K562 (cell line): Measurements from ENCODE around the gene CACNA1I. TPM values are rescaled to one million over a fixed set of nuclear protein-coding genes. Genes with fewer than 3 reads are reported as not detected.

Experiments
- ARID1B ChIP-seq: fragments of 450-650 bp; IDR thresholded peaks from 2 replicates; pipeline ENCODE4 v1.6.1; 2016; ENCODE audit warnings: antibody characterized with exemption, mild to moderate bottlenecking, inconsistent platforms
- ATF1 ChIP-seq, 2 experiments: fragments of 450-650 bp in 1 of 2; IDR thresholded peaks; 2 replicates each; pipeline ENCODE4 v1.6.1; 2016; ENCODE audit warnings: missing compliant biosample characterization in 1 of 2, missing genetic modification characterization in 1 of 2
- BCOR ChIP-seq: fragments of 450-650 bp; IDR thresholded peaks from 2 replicates; pipeline ENCODE4 v1.6.1; 2016
- ETV5 ChIP-seq: sonication (generic); formaldehyde crosslinking; IDR thresholded peaks from 2 replicates; pipeline ENCODE4 v1.4.0; 2020; ENCODE audit warnings: low read depth, mild to moderate bottlenecking, missing genetic modification reagents
- HMG20B ChIP-seq: fragments of 250-450 bp; sonication (Bioruptor Pico); IDR thresholded peaks from 2 replicates; pipeline ENCODE4 v1.5.0; 2021; ENCODE audit warnings: mild to moderate bottlenecking
- MNT ChIP-seq, 2 experiments: fragments of 450-650 bp; conservative IDR thresholded peaks; 2 replicates each; pipeline ENCODE4 v1.6.1; 2017; ENCODE audit warnings: mild to moderate bottlenecking in 2 of 2, moderate library complexity in 2 of 2
- NFE2 ChIP-seq: IDR thresholded peaks from 2 replicates; pipeline ENCODE4 v1.6.1; 2014; ENCODE audit warnings: antibody characterized with exemption, low read depth
- PCBP2 ChIP-seq: fragments of 200-400 bp; formaldehyde crosslinking; IDR thresholded peaks from 2 replicates; pipeline ENCODE4 v1.6.1; 2018; ENCODE audit warnings: low read length, low read depth, mild to moderate bottlenecking, moderate library complexity; ENCODE audit not compliant: poor library complexity, severe bottlenecking
- PHF8 ChIP-seq: fragments of 200-600 bp; sonication (generic); IDR thresholded peaks from 2 replicates; pipeline ENCODE4 v1.6.1; 2012; ENCODE audit warnings: mixed run types, mild to moderate bottlenecking, inconsistent platforms, low read length, moderate library complexity, borderline replicate concordance
- PML ChIP-seq: IDR thresholded peaks from 2 replicates; pipeline ENCODE4 v1.6.1; 2012; ENCODE audit warnings: low read length, inconsistent platforms
- PYGO2 ChIP-seq: fragments of 450-650 bp; IDR thresholded peaks from 2 replicates; pipeline ENCODE4 v1.6.1; 2016; ENCODE audit warnings: mild to moderate bottlenecking, missing genetic modification characterization, moderate library complexity, missing compliant biosample characterization
- RERE ChIP-seq: sonication (generic); formaldehyde crosslinking; IDR thresholded peaks from 2 replicates; pipeline ENCODE4 v1.8.0; 2023; ENCODE audit warnings: missing genetic modification reagents, mild to moderate bottlenecking, borderline replicate concordance
- RFX7 ChIP-seq: fragments of 250-450 bp; sonication (Bioruptor Pico); IDR thresholded peaks from 2 replicates; pipeline ENCODE4 v1.5.1; 2021; ENCODE audit warnings: mild to moderate bottlenecking
- SRSF3 ChIP-seq: fragments of 200-400 bp; formaldehyde crosslinking; IDR thresholded peaks from 2 replicates; pipeline ENCODE4 v1.6.1; 2016; ENCODE audit warnings: mild to moderate bottlenecking, low read length, moderate library complexity; ENCODE audit not compliant: insufficient read depth
- ZNF184 ChIP-seq: sonication (generic); formaldehyde crosslinking; IDR thresholded peaks from 2 replicates; pipeline ENCODE4 v1.5.0; 2020; ENCODE audit warnings: missing genetic modification reagents
- ZNF274 ChIP-seq: IDR thresholded peaks from 2 replicates; pipeline ENCODE4 v1.6.1; 2011; ENCODE audit warnings: low read depth, mild to moderate bottlenecking, low read length, moderate library complexity, borderline replicate concordance
- ZNF449 ChIP-seq: fragments of 250-450 bp; sonication (Bioruptor Pico); IDR thresholded peaks from 2 replicates; pipeline ENCODE4 v1.8.0; 2022; ENCODE audit warnings: moderate library complexity, mild to moderate bottlenecking, inconsistent platforms
- polyA plus RNA-seq, 8 experiments: library from polyadenylated mRNA; depleted of rRNA in 4 of 8; stranded (reverse) in 5 of 8; unstranded in 3 of 8; fragments of >200 nt; fragmentation: Nextera tagmentation in 2 of 8; fragmentation: Illumina TruSeq in 1 of 8; extraction: Ambion mirVana in 2 of 8; extraction: Trizol in 1 of 8; gene quantifications; 2 replicates each; pipeline versions ENCODE4 v1.2.1 to v1.2.3, GENCODE V29; 2011 to 2014; ENCODE audit warnings: inconsistent platforms in 1 of 8, missing spikeins in 1 of 8
- total RNA-seq, 7 experiments: library from RNA; depleted of rRNA in 6 of 7; stranded (reverse); fragments of >200 nt in 6 of 7; fragmentation: Illumina TruSeq in 2 of 7; extraction: Trizol in 2 of 7; gene quantifications; 2 replicates each; pipeline versions ENCODE4 v1.2.1 to v1.2.3, GENCODE V29; 2011 to 2021; ENCODE audit warnings: low replicate concordance in 1 of 7

CACNA1I gene
- total and polyA plus RNA-seq, 9 of the 15 experiments (the other 6 are each of a cell fraction or from before 2014, with no cell fraction given): 0.01 to 0.79 (median 0.32) TPM; not detected in 1

GRCh38 chr22:39625569-39626537, 55.3 kb downstream of the CACNA1I start (continued):
- TF ChIP-seq MNT (conservative IDR thresholded peaks at IDR 0.05): peak in 1 of 2 experiments; percentile 27; a peak in 1 of 4 replicates
- no peak for TF ChIP-seq RERE (CRISPR knock-in tag)
- no peak for TF ChIP-seq ETV5
- no peak for TF ChIP-seq ZNF274
- TF ChIP-seq ATF1 (CRISPR knock-in tag; IDR thresholded peaks at IDR 0.05): no peak
- TF ChIP-seq ATF1 (tag; IDR thresholded peaks at IDR 0.05): peak; percentile 46
- peak; percentile 70 for TF ChIP-seq BCOR
- no peak for TF ChIP-seq ZNF184 (CRISPR knock-in tag)
- TF ChIP-seq RFX7 (CRISPR knock-in tag): no peak
- TF ChIP-seq ARID1B: peak; percentile 94
- TF ChIP-seq ZNF449 (CRISPR knock-in tag): no peak
- no peak for TF ChIP-seq PYGO2 (tag)
- no peak for TF ChIP-seq NFE2
- TF ChIP-seq PCBP2: no peak
- no peak for TF ChIP-seq PML
- TF ChIP-seq SRSF3: no peak
- TF ChIP-seq HMG20B (CRISPR knock-in tag): no peak
- TF ChIP-seq PHF8: no peak
